IMR-90 (cell line): ENCODE data around the gene OTOA.

ENCODE experiments used
- CEBPB ChIP-seq: IDR thresholded peaks from 2 replicates; pipeline ENCODE4 v1.6.1; 2012; ENCODE audit warnings: low read depth, low read length, improper control_type of control experiment
- CTCF ChIP-seq: conservative IDR thresholded peaks from 2 replicates; pipeline ENCODE4 v1.5.1; 2012; ENCODE audit warnings: mild to moderate bottlenecking, low read depth, low read length, improper control_type of control experiment
- MAZ ChIP-seq: IDR thresholded peaks from 2 replicates; pipeline ENCODE4 v1.6.1; 2012; ENCODE audit warnings: low read depth, mild to moderate bottlenecking, low read length, improper control_type of control experiment, moderate library complexity, borderline replicate concordance
- MXI1 ChIP-seq: IDR thresholded peaks from 2 replicates; pipeline ENCODE4 v1.6.1; 2012; ENCODE audit warnings: low read depth, mild to moderate bottlenecking, low read length, moderate library complexity, borderline replicate concordance
- NFE2L2 ChIP-seq: fragments of 150-350 bp; IDR thresholded peaks from 2 replicates; pipeline ENCODE4 v1.6.1; 2016; ENCODE audit warnings: low read depth, mild to moderate bottlenecking, low read length
- POLR2A ChIP-seq: IDR thresholded peaks from 2 replicates; pipeline ENCODE4 v1.6.1; 2012; ENCODE audit warnings: mild to moderate bottlenecking, low read depth, low read length
- RCOR1 ChIP-seq: IDR thresholded peaks from 2 replicates; pipeline ENCODE4 v1.6.1; 2012; ENCODE audit warnings: mild to moderate bottlenecking, low read length, improper control_type of control experiment; ENCODE audit not compliant: insufficient replicate concordance
- SMC3 ChIP-seq: fragments of 150-350 bp; IDR thresholded peaks from 2 replicates; pipeline ENCODE4 v1.6.1; 2016; ENCODE audit warnings: low read depth, mild to moderate bottlenecking, antibody characterized with exemption, low read length, moderate library complexity
- TF ChIP-seq, protein P1 (sequence below): fragments of 150-350 bp; IDR thresholded peaks from 2 replicates; pipeline ENCODE4 v1.6.1; 2017; ENCODE audit warnings: mild to moderate bottlenecking, antibody characterized with exemption, low read length, low read depth

- TF ChIP-seq CTCF (no peak), RCOR1 (no peak), NFE2L2 (no peak), POLR2A (no peak), MAZ (no peak), CEBPB (no peak), MXI1 (no peak), SMC3 (no peak)
- TF ChIP-seq, protein P1, sequence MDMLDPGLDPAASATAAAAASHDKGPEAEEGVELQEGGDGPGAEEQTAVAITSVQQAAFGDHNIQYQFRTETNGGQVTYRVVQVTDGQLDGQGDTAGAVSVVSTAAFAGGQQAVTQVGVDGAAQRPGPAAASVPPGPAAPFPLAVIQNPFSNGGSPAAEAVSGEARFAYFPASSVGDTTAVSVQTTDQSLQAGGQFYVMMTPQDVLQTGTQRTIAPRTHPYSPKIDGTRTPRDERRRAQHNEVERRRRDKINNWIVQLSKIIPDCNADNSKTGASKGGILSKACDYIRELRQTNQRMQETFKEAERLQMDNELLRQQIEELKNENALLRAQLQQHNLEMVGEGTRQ = no peak
Measured at GRCh38 chr16:21698169-21699032, 34.6 kb downstream of the OTOA start.
